ENCODE results near the gene ADAM12. TPM values are rescaled to one million over a fixed set of nuclear protein-coding genes. Genes with fewer than 3 reads are reported as not detected.

Gene ADAM12
- total and polyA plus RNA-seq, 2 experiments from 2014 or later = 0.13 to 0.87 TPM

DNA sequence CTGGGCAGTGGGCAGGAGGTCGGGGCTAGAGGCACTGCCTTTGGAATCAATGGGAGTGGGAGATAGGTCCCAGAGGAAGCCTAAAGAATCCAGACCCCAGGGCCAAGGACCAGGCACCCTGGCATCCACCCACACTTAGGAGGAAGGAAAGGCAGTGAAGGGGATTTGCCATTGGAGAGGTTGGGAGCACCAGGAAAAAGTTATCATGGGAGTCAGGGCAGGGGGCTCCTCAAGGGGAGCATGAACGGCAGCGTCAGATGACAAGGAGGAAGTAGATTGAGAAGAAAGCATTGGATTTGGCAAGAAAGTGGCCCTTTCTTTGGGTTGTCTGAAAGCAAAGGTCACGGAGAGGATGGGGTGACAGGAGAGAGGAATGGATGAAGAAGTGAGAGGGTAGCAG lies 142.8 kb downstream of the ADAM12 start (continued):
- TF ChIP-seq, protein P1, sequence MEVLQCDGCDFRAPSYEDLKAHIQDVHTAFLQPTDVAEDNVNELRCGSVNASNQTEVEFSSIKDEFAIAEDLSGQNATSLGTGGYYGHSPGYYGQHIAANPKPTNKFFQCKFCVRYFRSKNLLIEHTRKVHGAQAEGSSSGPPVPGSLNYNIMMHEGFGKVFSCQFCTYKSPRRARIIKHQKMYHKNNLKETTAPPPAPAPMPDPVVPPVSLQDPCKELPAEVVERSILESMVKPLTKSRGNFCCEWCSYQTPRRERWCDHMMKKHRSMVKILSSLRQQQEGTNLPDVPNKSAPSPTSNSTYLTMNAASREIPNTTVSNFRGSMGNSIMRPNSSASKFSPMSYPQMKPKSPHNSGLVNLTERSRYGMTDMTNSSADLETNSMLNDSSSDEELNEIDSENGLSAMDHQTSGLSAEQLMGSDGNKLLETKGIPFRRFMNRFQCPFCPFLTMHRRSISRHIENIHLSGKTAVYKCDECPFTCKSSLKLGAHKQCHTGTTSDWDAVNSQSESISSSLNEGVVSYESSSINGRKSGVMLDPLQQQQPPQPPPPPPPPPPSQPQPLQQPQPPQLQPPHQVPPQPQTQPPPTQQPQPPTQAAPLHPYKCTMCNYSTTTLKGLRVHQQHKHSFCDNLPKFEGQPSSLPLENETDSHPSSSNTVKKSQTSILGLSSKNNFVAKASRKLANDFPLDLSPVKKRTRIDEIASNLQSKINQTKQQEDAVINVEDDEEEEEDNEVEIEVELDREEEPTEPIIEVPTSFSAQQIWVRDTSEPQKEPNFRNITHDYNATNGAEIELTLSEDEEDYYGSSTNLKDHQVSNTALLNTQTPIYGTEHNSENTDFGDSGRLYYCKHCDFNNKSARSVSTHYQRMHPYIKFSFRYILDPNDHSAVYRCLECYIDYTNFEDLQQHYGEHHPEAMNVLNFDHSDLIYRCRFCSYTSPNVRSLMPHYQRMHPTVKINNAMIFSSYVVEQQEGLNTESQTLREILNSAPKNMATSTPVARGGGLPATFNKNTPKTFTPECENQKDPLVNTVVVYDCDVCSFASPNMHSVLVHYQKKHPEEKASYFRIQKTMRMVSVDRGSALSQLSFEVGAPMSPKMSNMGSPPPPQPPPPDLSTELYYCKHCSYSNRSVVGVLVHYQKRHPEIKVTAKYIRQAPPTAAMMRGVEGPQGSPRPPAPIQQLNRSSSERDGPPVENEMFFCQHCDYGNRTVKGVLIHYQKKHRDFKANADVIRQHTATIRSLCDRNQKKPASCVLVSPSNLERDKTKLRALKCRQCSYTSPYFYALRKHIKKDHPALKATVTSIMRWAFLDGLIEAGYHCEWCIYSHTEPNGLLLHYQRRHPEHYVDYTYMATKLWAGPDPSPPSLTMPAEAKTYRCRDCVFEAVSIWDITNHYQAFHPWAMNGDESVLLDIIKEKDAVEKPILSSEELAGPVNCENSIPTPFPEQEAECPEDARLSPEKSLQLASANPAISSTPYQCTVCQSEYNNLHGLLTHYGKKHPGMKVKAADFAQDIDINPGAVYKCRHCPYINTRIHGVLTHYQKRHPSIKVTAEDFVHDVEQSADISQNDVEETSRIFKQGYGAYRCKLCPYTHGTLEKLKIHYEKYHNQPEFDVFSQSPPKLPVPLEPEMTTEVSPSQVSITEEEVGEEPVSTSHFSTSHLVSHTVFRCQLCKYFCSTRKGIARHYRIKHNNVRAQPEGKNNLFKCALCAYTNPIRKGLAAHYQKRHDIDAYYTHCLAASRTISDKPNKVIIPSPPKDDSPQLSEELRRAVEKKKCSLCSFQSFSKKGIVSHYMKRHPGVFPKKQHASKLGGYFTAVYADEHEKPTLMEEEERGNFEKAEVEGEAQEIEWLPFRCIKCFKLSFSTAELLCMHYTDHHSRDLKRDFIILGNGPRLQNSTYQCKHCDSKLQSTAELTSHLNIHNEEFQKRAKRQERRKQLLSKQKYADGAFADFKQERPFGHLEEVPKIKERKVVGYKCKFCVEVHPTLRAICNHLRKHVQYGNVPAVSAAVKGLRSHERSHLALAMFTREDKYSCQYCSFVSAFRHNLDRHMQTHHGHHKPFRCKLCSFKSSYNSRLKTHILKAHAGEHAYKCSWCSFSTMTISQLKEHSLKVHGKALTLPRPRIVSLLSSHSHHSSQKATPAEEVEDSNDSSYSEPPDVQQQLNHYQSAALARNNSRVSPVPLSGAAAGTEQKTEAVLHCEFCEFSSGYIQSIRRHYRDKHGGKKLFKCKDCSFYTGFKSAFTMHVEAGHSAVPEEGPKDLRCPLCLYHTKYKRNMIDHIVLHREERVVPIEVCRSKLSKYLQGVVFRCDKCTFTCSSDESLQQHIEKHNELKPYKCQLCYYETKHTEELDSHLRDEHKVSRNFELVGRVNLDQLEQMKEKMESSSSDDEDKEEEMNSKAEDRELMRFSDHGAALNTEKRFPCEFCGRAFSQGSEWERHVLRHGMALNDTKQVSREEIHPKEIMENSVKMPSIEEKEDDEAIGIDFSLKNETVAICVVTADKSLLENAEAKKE (CRISPR knock-in tag; IDR thresholded peaks at IDR 0.05) = no peak
- no peak for TF ChIP-seq EZH2 (IDR thresholded peaks at IDR 0.05; ENCODE audit: low read depth, unreplicated experiment)
- no peak for TF ChIP-seq NANOG (IDR thresholded peaks at IDR 0.05; ENCODE audit: borderline replicate concordance)
- no peak for TF ChIP-seq CREB1 (CRISPR knock-in tag; IDR thresholded peaks at IDR 0.05; ENCODE audit: low read depth)
- TF ChIP-seq JUNB (IDR thresholded peaks at IDR 0.05; ENCODE audit: unreplicated experiment) = no peak
- TF ChIP-seq POLR2AphosphoS5 (IDR thresholded peaks at IDR 0.05; ENCODE audit: low read depth) = no peak
- no peak for TF ChIP-seq EZH2phosphoT487 (IDR thresholded peaks at IDR 0.05; ENCODE audit: unreplicated experiment)

DNA sequence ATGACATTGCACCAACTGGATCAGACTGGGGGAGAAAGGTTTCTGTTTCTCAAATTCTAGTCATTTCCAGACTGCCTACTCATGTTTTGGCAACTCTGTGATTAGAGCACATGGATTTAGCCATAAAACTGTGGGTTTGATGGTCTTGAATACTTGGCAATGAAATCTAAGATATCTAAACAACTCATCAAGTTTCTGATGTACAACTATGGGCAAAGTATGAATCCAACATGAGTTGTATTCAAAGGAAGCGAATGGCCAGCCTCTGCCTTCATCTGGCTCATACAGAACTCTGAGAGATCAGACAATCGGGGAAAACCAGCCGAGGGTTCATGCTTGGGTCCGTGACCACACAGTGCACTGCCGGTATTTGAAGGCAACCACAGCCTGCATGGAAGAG lies 144.3 kb downstream of the ADAM12 start:
- H3K27me3 Mint-ChIP-seq (ENCODE audit: insufficient read depth, low read depth, poor library complexity) = no peaks in the 10 kb centered on the region
- Histone ChIP-seq H3K27ac (ENCODE audit: low read depth) (no peak overlapping the region), H3K79me2 (replicated peaks; ENCODE audit: insufficient read depth) (no peaks in the 10 kb centered on the region), H3K27me3 (ENCODE audit: insufficient read depth) (no peaks in the 10 kb centered on the region), H3K4me2 (no peak overlapping the region), H3F3A (replicated peaks; ENCODE audit: low read depth) (no peaks in the 10 kb centered on the region), H3K4me3 (no peak overlapping the region), H3K36me3 (ENCODE audit: insufficient read depth) (no peaks in the 10 kb centered on the region), H2AFZ (no peak overlapping the region), H3K9me2 (ENCODE audit: insufficient read depth) (peaks cover 14% of the 10 kb centered on the region; the same call in 1 of the 2 replicates), H4K20me1 (replicated peaks; ENCODE audit: insufficient read depth) (no peaks in the 10 kb centered on the region), H3K4me1 (ENCODE audit: insufficient read depth) (peaks cover 10% of the 10 kb centered on the region)
- no peak overlapping the region for H3K4me3 Mint-ChIP-seq
- DNase-seq (ENCODE audit: low spot score) = no peak
- H3K36me3 Mint-ChIP-seq (ENCODE audit: low read depth) = no peaks in the 10 kb centered on the region
- H3K27ac Mint-ChIP-seq = no peak overlapping the region
- no peak for ATAC-seq
- H3K4me1 Mint-ChIP-seq = no peaks in the 10 kb centered on the region
- no peaks in the 10 kb centered on the region for H3K9me3 Mint-ChIP-seq
- TF ChIP-seq EZH2 (IDR thresholded peaks at IDR 0.05; ENCODE audit: low read depth, unreplicated experiment) = no peak
- no peak for TF ChIP-seq POLR2AphosphoS5 (IDR thresholded peaks at IDR 0.05; ENCODE audit: low read depth)
- TF ChIP-seq STAT1 (IDR thresholded peaks at IDR 0.05; ENCODE audit: unreplicated experiment) = no peak
- TF ChIP-seq, protein P1 (CRISPR knock-in tag; IDR thresholded peaks at IDR 0.05) = no peak
